Measurements from ENCODE around the gene CES4A. TPM values are rescaled to one million over a fixed set of nuclear protein-coding genes. Genes with fewer than 3 reads are reported as not detected.

The CES4A gene
- total RNA-seq, 1 experiment from 2014 or later, result 1.9 TPM

DNA sequence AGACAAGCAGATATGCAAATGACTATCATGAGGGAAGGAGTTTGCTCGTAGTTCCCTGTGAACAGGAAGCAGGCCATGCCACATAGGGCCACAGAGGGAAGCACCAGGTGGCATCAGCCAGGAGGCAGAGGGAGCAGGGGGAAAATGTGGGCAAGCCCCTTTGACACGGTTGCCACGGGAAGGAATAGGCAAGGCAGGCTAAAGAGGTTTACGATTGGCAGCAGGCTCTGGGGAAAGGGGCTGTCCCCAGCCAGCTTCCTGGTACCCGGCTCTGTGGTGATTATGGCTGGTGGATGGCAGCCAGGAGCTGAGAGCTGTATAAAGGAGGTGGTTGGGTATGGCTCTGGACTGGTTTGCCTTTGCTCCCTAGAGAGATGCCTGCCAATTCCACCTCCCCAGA, 26.5 kb upstream of the CES4A start:
- H3K9ac ChIP-seq (ENCODE audit: extremely low read depth, insufficient read length, low read length), result no peak overlapping the region
- no peaks in the 10 kb centered on the region for H3K27me3 ChIP-seq (ENCODE audit: insufficient read depth, low read length)
- Mint-ChIP-seq H3K36me3 (ENCODE audit: insufficient read depth in 1 of 3, low read depth in 3 of 3) (no peaks in the 10 kb centered on the region; a peak in 1 of 7 replicates), H3K4me3 (peak overlapping the region in 1 of 2 experiments; percentile 79; a peak in 1 of 5 replicates), H3K9me3 (no peaks in the 10 kb centered on the region), H3K27ac (no peak overlapping the region), H3K27me3 (ENCODE audit: low read depth) (peaks cover 16% of the 10 kb centered on the region), H3K4me1 (peaks cover 4 to 15% of the 10 kb centered on the region in 2 experiments)
- no peak overlapping the region for H2BK15ac ChIP-seq (ENCODE audit: low read depth, low read length)
- H2BK20ac ChIP-seq (ENCODE audit: low read depth, low read length, poor library complexity, severe bottlenecking), result no peak overlapping the region
- no peak overlapping the region for H2BK120ac ChIP-seq (ENCODE audit: low read depth, low read length, poor library complexity, severe bottlenecking)
- no peak overlapping the region for H3K27ac ChIP-seq (ENCODE audit: insufficient read length, low read depth, low read length)
- H4K91ac ChIP-seq (ENCODE audit: insufficient read length, low read depth, low read length), result no peak overlapping the region
- H2AFZ ChIP-seq (ENCODE audit: low read length), result no peak overlapping the region
- H3K9me3 ChIP-seq (ENCODE audit: control insufficient read depth, low read depth, low read length), result no peaks in the 10 kb centered on the region
- DNase-seq, result no peak
- no peak overlapping the region for H3K23ac ChIP-seq (ENCODE audit: insufficient read length, low read depth, low read length)
- H3K79me1 ChIP-seq (ENCODE audit: insufficient read depth, low read depth, low read length, poor library complexity, severe bottlenecking), result no peaks in the 10 kb centered on the region
- no peak overlapping the region for H3K4me2 ChIP-seq (ENCODE audit: insufficient read depth, insufficient read length, low read length)
- H3K79me2 ChIP-seq (ENCODE audit: insufficient read depth, low read length), result no peaks in the 10 kb centered on the region
- no peak overlapping the region for H3K14ac ChIP-seq (ENCODE audit: insufficient read depth, low read length)
- no peak overlapping the region for H4K8ac ChIP-seq (replicated peaks; ENCODE audit: insufficient read length, low read depth, low read length)
- no CpG with 5 or more reads among the region's 5 CpGs for WGBS (ENCODE audit: extremely low coverage, insufficient read length, low lambda C conversion rate)
- no peaks in the 10 kb centered on the region for H3K23me2 ChIP-seq (ENCODE audit: insufficient read length, low read depth, low read length, poor library complexity, severe bottlenecking)
- TF ChIP-seq, protein P1, sequence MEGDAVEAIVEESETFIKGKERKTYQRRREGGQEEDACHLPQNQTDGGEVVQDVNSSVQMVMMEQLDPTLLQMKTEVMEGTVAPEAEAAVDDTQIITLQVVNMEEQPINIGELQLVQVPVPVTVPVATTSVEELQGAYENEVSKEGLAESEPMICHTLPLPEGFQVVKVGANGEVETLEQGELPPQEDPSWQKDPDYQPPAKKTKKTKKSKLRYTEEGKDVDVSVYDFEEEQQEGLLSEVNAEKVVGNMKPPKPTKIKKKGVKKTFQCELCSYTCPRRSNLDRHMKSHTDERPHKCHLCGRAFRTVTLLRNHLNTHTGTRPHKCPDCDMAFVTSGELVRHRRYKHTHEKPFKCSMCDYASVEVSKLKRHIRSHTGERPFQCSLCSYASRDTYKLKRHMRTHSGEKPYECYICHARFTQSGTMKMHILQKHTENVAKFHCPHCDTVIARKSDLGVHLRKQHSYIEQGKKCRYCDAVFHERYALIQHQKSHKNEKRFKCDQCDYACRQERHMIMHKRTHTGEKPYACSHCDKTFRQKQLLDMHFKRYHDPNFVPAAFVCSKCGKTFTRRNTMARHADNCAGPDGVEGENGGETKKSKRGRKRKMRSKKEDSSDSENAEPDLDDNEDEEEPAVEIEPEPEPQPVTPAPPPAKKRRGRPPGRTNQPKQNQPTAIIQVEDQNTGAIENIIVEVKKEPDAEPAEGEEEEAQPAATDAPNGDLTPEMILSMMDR (conservative IDR thresholded peaks at IDR 0.05), result no peak
- no peaks in the 10 kb centered on the region for H4K20me1 ChIP-seq (ENCODE audit: control insufficient read depth, insufficient read depth, insufficient read length)
- no peak overlapping the region for H3K18ac ChIP-seq (ENCODE audit: insufficient read length, low read depth, low read length)
- no peaks in the 10 kb centered on the region for H3K4me1 ChIP-seq (ENCODE audit: insufficient read depth, low read length)
- H2BK12ac ChIP-seq (ENCODE audit: insufficient read length, low read depth, low read length), result no peak overlapping the region
- H3T11ph ChIP-seq (ENCODE audit: low read length), result no peak overlapping the region
- no peak overlapping the region for H2BK5ac ChIP-seq (ENCODE audit: insufficient read length, low read length)
- H3K56ac ChIP-seq (ENCODE audit: insufficient read length, low read depth, low read length), result no peak overlapping the region
- no peak overlapping the region for H4K5ac ChIP-seq (ENCODE audit: insufficient read length, low read depth, low read length)
- no peak overlapping the region for H2AK5ac ChIP-seq (ENCODE audit: insufficient read length, low read length)
- H3K4ac ChIP-seq (ENCODE audit: low read depth, low read length), result no peak overlapping the region

Data from H9 (cell line).